ENCODE measurements around the gene BABAM2.

- TF ChIP-seq CTCF (IDR thresholded peaks at IDR 0.05; ENCODE audit: insufficient read depth, low read length, poor library complexity, severe bottlenecking) (no peak), EZH2phosphoT487 (conservative IDR thresholded peaks at IDR 0.05; ENCODE audit: low read length) (no peak)
These were observed 462.2 kb downstream of the BABAM2 start for GRCh38 chr2:28352610-28353195.

All from SU-DHL-6 (cell line).